Sciatic nerve (tissue), 1 donor: ENCODE measurements around the gene NEK3. TPM values are rescaled to one million over a fixed set of nuclear protein-coding genes. Genes with fewer than 3 reads are reported as not detected.

ENCODE experiments used
- total RNA-seq: library from RNA; stranded (reverse); fragmentation: NEBNext Ultra II Directional; extraction: Animal tissue kit (Norgen Biotek cat#: 25700); gene quantifications from one replicate; pipeline ENCODE4 v1.2.1, GENCODE V29; 2021
- donor health status: DM: no; HTN: no; CAD: no.

Gene NEK3
- total RNA-seq, 1 donor from 2014 or later, result 28.2 TPM

Other genes starting within 250 kb of the NEK3 start
- gene ATP7B, start 148.1 kb downstream of the NEK3 start, total RNA-seq, result 11.5 TPM
- gene ALG11, start 147.2 kb downstream of the NEK3 start, total RNA-seq, result 43.5 TPM
- 15.7 TPM for gene UTP14C, start 134.9 kb downstream of the NEK3 start, total RNA-seq
- gene NEK5, start 30.5 kb downstream of the NEK3 start, total RNA-seq, result 0.36 TPM
- 13.4 TPM for gene THSD1, start 246.6 kb upstream of the NEK3 start, total RNA-seq